GM12878 (cell line): ENCODE results near the gene FUCA2. TPM values are rescaled to one million over a fixed set of nuclear protein-coding genes. Genes with fewer than 3 reads are reported as not detected.

Experiments used
- ATAC-seq: fragments of 200-7000 bp; cut with Tn5 transposase; 3 replicates; pipeline ENCODE4 v1.9.1; 2020; ENCODE audit warnings: mild to moderate bottlenecking, moderate library complexity
- BruUV-seq: library from RNA; stranded (reverse); fragments of 400-500 nt; replicated peaks from 2 replicates; lab custom pipeline; 2021; lab: Mats Ljungman, UMichigan
- CTCF ChIA-PET: fragments of 300-600 bp; sonication (Branson Sonifier 250); formaldehyde crosslinking; extraction: SDS; loops from one replicate; lab custom pipeline; 2021; ENCODE audit warnings: inconsistent platforms; lab: Yijun Ruan, JAX
- POLR2A ChIA-PET: fragments of 350-600 bp; formaldehyde crosslinking; extraction: SDS; loops from one replicate; lab custom pipeline; 2021; ENCODE audit warnings: inconsistent platforms; lab: Charles Lee
- RAD21 ChIA-PET: fragments of 300-600 bp; sonication (Branson Sonifier 250); formaldehyde crosslinking; loops from one replicate; lab custom pipeline; 2023; ENCODE audit warnings: antibody characterized with exemption; ENCODE audit not compliant: unreplicated experiment; lab: Charles Lee
- SMC1A ChIA-PET: fragments of 300-600 bp; sonication (Branson Sonifier 250); formaldehyde crosslinking; loops from one replicate; lab custom pipeline; 2023; ENCODE audit not compliant: unreplicated experiment, uncharacterized antibody; lab: Charles Lee
- DNase-seq: peaks from one replicate; pipeline ENCODE4 v3.0.0-alpha.2; 2011; ENCODE audit warnings: low read depth, low spot score
- FAIRE-seq: peaks from 3 replicates; lab custom pipeline; 2011; peaks lifted over from hg19 to GRCh38; lab: Jason Lieb, UNC
- H2AFZ ChIP-seq: 2 replicates; pipeline ENCODE4 v1.6.0; 2011; ENCODE audit warnings: low read depth, low read length, control low read depth; ENCODE audit not compliant: control insufficient read depth
- H3K27ac ChIP-seq: 2 replicates; pipeline ENCODE4 v1.5.1; 2011; ENCODE audit warnings: control low read depth; ENCODE audit not compliant: control insufficient read depth, insufficient read depth
- H3K27me3 ChIP-seq, 2 experiments: replicated peaks in 1 of 2; 2 replicates each; pipeline versions ENCODE4 v1.6.0 to v1.6.1; 2011; ENCODE audit warnings: low read length in 1 of 2; ENCODE audit not compliant: control insufficient read depth in 2 of 2, insufficient read depth in 2 of 2
- H3K36me3 ChIP-seq, 2 experiments: 2 replicates each; pipeline ENCODE4 v1.5.1; 2011; ENCODE audit warnings: low read length in 1 of 2; ENCODE audit not compliant: control insufficient read depth in 2 of 2, insufficient read depth in 2 of 2
- H3K4me1 ChIP-seq: 2 replicates; pipeline ENCODE4 v1.6.1; 2011; ENCODE audit warnings: mild to moderate bottlenecking, low read length, moderate library complexity, mixed read lengths; ENCODE audit not compliant: control insufficient read depth, insufficient read depth
- H3K4me2 ChIP-seq: 2 replicates; pipeline ENCODE4 v1.6.0; 2011; ENCODE audit warnings: control low read depth; ENCODE audit not compliant: control insufficient read depth, insufficient read depth
- H3K4me3 ChIP-seq: fragments of 200-600 bp; sonication (generic); 2 replicates; pipeline ENCODE4 v1.5.1; 2016
- H3K79me2 ChIP-seq: 2 replicates; pipeline ENCODE4 v1.6.0; 2011; ENCODE audit warnings: low read length; ENCODE audit not compliant: control insufficient read depth, insufficient read depth
- H3K9ac ChIP-seq: 2 replicates; pipeline ENCODE4 v1.8.0; 2011; ENCODE audit warnings: low read length, control low read depth, mixed read lengths; ENCODE audit not compliant: control insufficient read depth, insufficient read depth
- H3K9me3 ChIP-seq: replicated peaks from 3 replicates; pipeline ENCODE4 v1.5.1; 2011; ENCODE audit warnings: mild to moderate bottlenecking, low read length; ENCODE audit not compliant: control insufficient read depth, insufficient read depth
- H4K20me1 ChIP-seq: 2 replicates; pipeline ENCODE4 v1.6.0; 2011; ENCODE audit not compliant: control insufficient read depth, insufficient read depth
- ATF7 ChIP-seq: fragments of 450-650 bp; IDR thresholded peaks from 2 replicates; pipeline ENCODE4 v1.6.1; 2016; ENCODE audit warnings: low read depth, mild to moderate bottlenecking
- CUX1 ChIP-seq: IDR thresholded peaks from 2 replicates; pipeline ENCODE4 v1.6.1; 2012; ENCODE audit warnings: improper control_type of control experiment, low read depth, low read length; ENCODE audit not compliant: insufficient replicate concordance
- EP300 ChIP-seq, 2 experiments: fragments of 150-350 bp in 1 of 2; IDR thresholded peaks; 2 replicates each; pipeline ENCODE4 v1.6.1; 2011 to 2012; ENCODE audit warnings: low read depth in 2 of 2, low read length in 2 of 2, borderline replicate concordance in 1 of 2, improper control_type of control experiment in 1 of 2, inconsistent platforms in 1 of 2; ENCODE audit not compliant: control insufficient read depth in 1 of 2
- IRF3 ChIP-seq: fragments of 450-650 bp; IDR thresholded peaks from 2 replicates; pipeline ENCODE4 v1.6.1; 2014; ENCODE audit warnings: mild to moderate bottlenecking
- KAT2A ChIP-seq: conservative IDR thresholded peaks from 2 replicates; pipeline ENCODE4 v1.6.1; 2011; ENCODE audit warnings: low read depth, low read length; ENCODE audit not compliant: control insufficient read depth
- MEF2A ChIP-seq: IDR thresholded peaks from 2 replicates; pipeline ENCODE4 v1.6.1; 2011; ENCODE audit warnings: low read depth, mild to moderate bottlenecking, low read length, moderate library complexity; ENCODE audit not compliant: insufficient read depth
- NBN ChIP-seq: fragments of 450-650 bp; IDR thresholded peaks from 2 replicates; pipeline ENCODE4 v1.6.1; 2016
- NFXL1 ChIP-seq: fragments of 450-650 bp; IDR thresholded peaks from 2 replicates; pipeline ENCODE4 v1.6.1; 2017; ENCODE audit warnings: antibody characterized with exemption, mild to moderate bottlenecking, borderline replicate concordance
- NR2C2 ChIP-seq: IDR thresholded peaks from 2 replicates; pipeline ENCODE4 v1.6.1; 2011; ENCODE audit warnings: borderline replicate concordance, low read depth; ENCODE audit not compliant: control insufficient read depth, insufficient read length
- RAD51 ChIP-seq: fragments of 450-650 bp; IDR thresholded peaks from 2 replicates; pipeline ENCODE4 v1.6.1; 2016; ENCODE audit warnings: moderate library complexity, mild to moderate bottlenecking, inconsistent platforms
- RCOR1 ChIP-seq: conservative IDR thresholded peaks from 2 replicates; pipeline ENCODE4 v1.6.1; 2012; ENCODE audit warnings: low read depth, low read length, improper control_type of control experiment
- SREBF2 ChIP-seq: IDR thresholded peaks from 2 replicates; pipeline ENCODE4 v1.6.1; 2012; ENCODE audit warnings: mild to moderate bottlenecking, low read length
- TARDBP ChIP-seq: IDR thresholded peaks from 2 replicates; pipeline ENCODE4 v1.6.1; 2016; ENCODE audit warnings: borderline replicate concordance
- ZSCAN29 ChIP-seq: fragments of 450-650 bp; IDR thresholded peaks from 2 replicates; pipeline ENCODE4 v1.6.1; 2017; ENCODE audit warnings: mild to moderate bottlenecking, moderate library complexity
- WGBS: methylation state at CpG from one replicate; pipeline ENCODE4 v1.1.6; 2016; ENCODE audit warnings: low lambda C conversion rate; ENCODE audit not compliant: insufficient replicate concordance, insufficient coverage; ENCODE audit errors: missing lambda C conversion rate; 5-methylcytosine and 5-hydroxymethylcytosine counted together
- in situ Hi-C: fragments of 300-500 bp; cut with MboI; formaldehyde crosslinking; loops from 9 replicates; pipeline ENCODE4 v1.14.3; 2018; ENCODE audit warnings: mixed read lengths
- intact Hi-C: fragments of 100-400 bp; cut with micrococcal nuclease; formaldehyde crosslinking; loops from one replicate; pipeline ENCODE4 v1.14.2; 2022; ENCODE audit not compliant: unreplicated experiment
- polyA plus RNA-seq, 11 experiments: library from polyadenylated mRNA; depleted of rRNA in 4 of 11; unstranded in 6 of 11; stranded (reverse) in 5 of 11; fragments of >200 nt; fragmentation: Nextera tagmentation in 4 of 11; fragmentation: Illumina TruSeq in 1 of 11; extraction: Ambion mirVana in 4 of 11; extraction: Trizol in 1 of 11; gene quantifications; 1 replicate in 1 of 11; 2 replicates in 10 of 11; pipeline versions ENCODE4 v1.2.1 to v1.2.3, GENCODE V29; 2011 to 2016; ENCODE audit warnings: inconsistent platforms in 2 of 11, missing spikeins in 2 of 11, low read depth in 1 of 11
- total RNA-seq, 4 experiments: library from RNA; depleted of rRNA in 3 of 4; stranded (reverse); fragments of >200 nt in 3 of 4; fragmentation: Illumina TruSeq in 1 of 4; extraction: Trizol in 1 of 4; gene quantifications; 2 replicates each; pipeline versions ENCODE4 v1.2.1 to v1.2.3, GENCODE V29; 2013 to 2021
- TF ChIP-seq, protein P1 (sequence below): fragments of 450-650 bp; IDR thresholded peaks from 2 replicates; pipeline ENCODE4 v1.6.1; 2016; ENCODE audit warnings: mild to moderate bottlenecking, moderate library complexity, borderline replicate concordance

The FUCA2 gene
- total and polyA plus RNA-seq, 10 of the 15 experiments (the other 5 are each of a cell fraction or from before 2014, with no cell fraction given), result 5.7 to 36.2 (median 21.5) TPM

- ATAC-seq, result no peak
- no peaks in the 10 kb centered on the region for H3K36me3 ChIP-seq
- RAD21 ChIA-PET, result no interaction called here
- H3K9me3 ChIP-seq, result no peaks in the 10 kb centered on the region; the same call in 2 of the 3 replicates
- no peaks in the 10 kb centered on the region; a peak in 1 of 4 replicates for H3K27me3 ChIP-seq
- 66% methylated on average over 3 of the region's 3 CpGs for WGBS
- POLR2A ChIA-PET, result no interaction called here
- H3K4me1 ChIP-seq, result peaks cover 42% of the 10 kb centered on the region
- CTCF ChIA-PET, result no interaction called here
- H3K4me2 ChIP-seq, result no peak overlapping the region
- SMC1A ChIA-PET, result no interaction called here
- DNase-seq, result no peak
- BruUV-seq, result no TSS peak
- H3K9ac ChIP-seq, result no peak overlapping the region
- H2AFZ ChIP-seq, result no peak overlapping the region
- in situ Hi-C loops, result no loop called here
- no peaks in the 10 kb centered on the region for H4K20me1 ChIP-seq
- no peak for FAIRE-seq
- intact Hi-C loops, result no loop called here
- H3K27ac ChIP-seq, result no peak overlapping the region
- no peak overlapping the region for H3K4me3 ChIP-seq
- H3K79me2 ChIP-seq, result no peaks in the 10 kb centered on the region; the same call in none of the 2 replicates
- TF ChIP-seq NBN, result no peak
- TF ChIP-seq, protein P1, sequence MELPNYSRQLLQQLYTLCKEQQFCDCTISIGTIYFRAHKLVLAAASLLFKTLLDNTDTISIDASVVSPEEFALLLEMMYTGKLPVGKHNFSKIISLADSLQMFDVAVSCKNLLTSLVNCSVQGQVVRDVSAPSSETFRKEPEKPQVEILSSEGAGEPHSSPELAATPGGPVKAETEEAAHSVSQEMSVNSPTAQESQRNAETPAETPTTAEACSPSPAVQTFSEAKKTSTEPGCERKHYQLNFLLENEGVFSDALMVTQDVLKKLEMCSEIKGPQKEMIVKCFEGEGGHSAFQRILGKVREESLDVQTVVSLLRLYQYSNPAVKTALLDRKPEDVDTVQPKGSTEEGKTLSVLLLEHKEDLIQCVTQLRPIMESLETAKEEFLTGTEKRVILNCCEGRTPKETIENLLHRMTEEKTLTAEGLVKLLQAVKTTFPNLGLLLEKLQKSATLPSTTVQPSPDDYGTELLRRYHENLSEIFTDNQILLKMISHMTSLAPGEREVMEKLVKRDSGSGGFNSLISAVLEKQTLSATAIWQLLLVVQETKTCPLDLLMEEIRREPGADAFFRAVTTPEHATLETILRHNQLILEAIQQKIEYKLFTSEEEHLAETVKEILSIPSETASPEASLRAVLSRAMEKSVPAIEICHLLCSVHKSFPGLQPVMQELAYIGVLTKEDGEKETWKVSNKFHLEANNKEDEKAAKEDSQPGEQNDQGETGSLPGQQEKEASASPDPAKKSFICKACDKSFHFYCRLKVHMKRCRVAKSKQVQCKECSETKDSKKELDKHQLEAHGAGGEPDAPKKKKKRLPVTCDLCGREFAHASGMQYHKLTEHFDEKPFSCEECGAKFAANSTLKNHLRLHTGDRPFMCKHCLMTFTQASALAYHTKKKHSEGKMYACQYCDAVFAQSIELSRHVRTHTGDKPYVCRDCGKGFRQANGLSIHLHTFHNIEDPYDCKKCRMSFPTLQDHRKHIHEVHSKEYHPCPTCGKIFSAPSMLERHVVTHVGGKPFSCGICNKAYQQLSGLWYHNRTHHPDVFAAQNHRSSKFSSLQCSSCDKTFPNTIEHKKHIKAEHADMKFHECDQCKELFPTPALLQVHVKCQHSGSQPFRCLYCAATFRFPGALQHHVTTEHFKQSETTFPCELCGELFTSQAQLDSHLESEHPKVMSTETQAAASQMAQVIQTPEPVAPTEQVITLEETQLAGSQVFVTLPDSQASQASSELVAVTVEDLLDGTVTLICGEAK, result no peak
- no peak for TF ChIP-seq EP300 (IDR thresholded peaks at IDR 0.05; ENCODE audit: borderline replicate concordance in 1 of 2, control insufficient read depth in 1 of 2, low read depth in 2 of 2, low read length in 2 of 2)
- TF ChIP-seq RCOR1, result no peak
- no peak for TF ChIP-seq TARDBP
- TF ChIP-seq ATF7, result no peak
- TF ChIP-seq CUX1, result no peak
- no peak for TF ChIP-seq RAD51
- TF ChIP-seq IRF3, result no peak
- no peak for TF ChIP-seq ZSCAN29
- TF ChIP-seq MEF2A, result no peak
- TF ChIP-seq SREBF2, result no peak
- TF ChIP-seq NR2C2, result no peak
- no peak for TF ChIP-seq KAT2A
- TF ChIP-seq NFXL1, result no peak
Observed at GRCh38 chr6:143540192-143540591, 28.7 kb upstream of the FUCA2 start.
